H9 (cell line): ENCODE results near the gene KLHDC10. TPM values are rescaled to one million over a fixed set of nuclear protein-coding genes. Genes with fewer than 3 reads are reported as not detected.

Experiments
- DNase-seq: peaks from one replicate; pipeline ENCODE4 v3.0.0-alpha.2; 2017
- H2AFZ ChIP-seq: one replicate; pipeline ENCODE4 v1.6.1; 2013; ENCODE audit warnings: mild to moderate bottlenecking, low read length, control low read depth, moderate library complexity
- H2AK5ac ChIP-seq: 2 replicates; pipeline ENCODE4 v1.6.1; 2013; ENCODE audit warnings: low read length, control low read depth, mixed read lengths; ENCODE audit not compliant: insufficient read length
- H2BK120ac ChIP-seq: one replicate; pipeline ENCODE4 v1.6.1; 2013; ENCODE audit warnings: low read depth, mild to moderate bottlenecking, low read length, control low read depth, inconsistent platforms; ENCODE audit not compliant: poor library complexity, severe bottlenecking
- H2BK12ac ChIP-seq: 2 replicates; pipeline ENCODE4 v1.6.1; 2013; ENCODE audit warnings: low read length, control low read depth, mixed read lengths, low read depth; ENCODE audit not compliant: insufficient read length
- H2BK15ac ChIP-seq: 2 replicates; pipeline ENCODE4 v1.6.1; 2013; ENCODE audit warnings: low read depth, low read length, control low read depth
- H2BK20ac ChIP-seq: one replicate; pipeline ENCODE4 v1.6.1; 2013; ENCODE audit warnings: low read depth, mild to moderate bottlenecking, low read length, control low read depth, inconsistent platforms; ENCODE audit not compliant: poor library complexity, severe bottlenecking
- H2BK5ac ChIP-seq: 2 replicates; pipeline ENCODE4 v1.6.1; 2013; ENCODE audit warnings: low read length, control low read depth, mixed read lengths; ENCODE audit not compliant: insufficient read length
- H3K14ac ChIP-seq: 2 replicates; pipeline ENCODE4 v1.6.1; 2013; ENCODE audit warnings: low read length, control low read depth; ENCODE audit not compliant: insufficient read depth
- H3K18ac ChIP-seq: 2 replicates; pipeline ENCODE4 v1.6.1; 2013; ENCODE audit warnings: low read depth, mild to moderate bottlenecking, mixed read lengths, low read length, control low read depth; ENCODE audit not compliant: insufficient read length
- H3K23ac ChIP-seq: 2 replicates; pipeline ENCODE4 v1.6.1; 2013; ENCODE audit warnings: low read length, control low read depth, mixed read lengths, low read depth; ENCODE audit not compliant: insufficient read length
- H3K23me2 ChIP-seq: 2 replicates; pipeline ENCODE4 v1.6.1; 2013; ENCODE audit warnings: low read depth, mild to moderate bottlenecking, mixed read lengths, low read length, control low read depth; ENCODE audit not compliant: insufficient read length, poor library complexity, severe bottlenecking
- H3K27ac ChIP-seq: 2 replicates; pipeline ENCODE4 v1.5.1; 2013; ENCODE audit warnings: low read length, control low read depth, mixed read lengths, low read depth; ENCODE audit not compliant: insufficient read length
- H3K27me3 ChIP-seq: 2 replicates; pipeline ENCODE4 v1.6.1; 2013; ENCODE audit warnings: low read length, control low read depth, inconsistent platforms; ENCODE audit not compliant: insufficient read depth
- H3K4ac ChIP-seq: 2 replicates; pipeline ENCODE4 v1.6.1; 2013; ENCODE audit warnings: low read depth, mild to moderate bottlenecking, control low read depth, inconsistent platforms, low read length, moderate library complexity
- H3K4me1 ChIP-seq: 2 replicates; pipeline ENCODE4 v1.6.1; 2013; ENCODE audit warnings: low read length, control low read depth, inconsistent platforms; ENCODE audit not compliant: insufficient read depth
- H3K4me2 ChIP-seq: 2 replicates; pipeline ENCODE4 v1.6.1; 2013; ENCODE audit warnings: low read length, control low read depth, mixed read lengths; ENCODE audit not compliant: insufficient read length, insufficient read depth
- H3K56ac ChIP-seq: 2 replicates; pipeline ENCODE4 v1.6.1; 2013; ENCODE audit warnings: low read depth, mild to moderate bottlenecking, mixed read lengths, low read length, control low read depth; ENCODE audit not compliant: insufficient read length
- H3K79me1 ChIP-seq: 2 replicates; pipeline ENCODE4 v1.6.1; 2013; ENCODE audit warnings: low read depth, mild to moderate bottlenecking, moderate library complexity, low read length, control low read depth, inconsistent platforms; ENCODE audit not compliant: insufficient read depth, poor library complexity, severe bottlenecking
- H3K79me2 ChIP-seq: 2 replicates; pipeline ENCODE4 v1.6.1; 2013; ENCODE audit warnings: low read length, control low read depth, inconsistent platforms; ENCODE audit not compliant: insufficient read depth
- H3K9ac ChIP-seq: 2 replicates; pipeline ENCODE4 v1.6.1; 2013; ENCODE audit warnings: low read length, control low read depth, mixed read lengths; ENCODE audit not compliant: insufficient read length; ENCODE audit errors: extremely low read depth
- H3K9me3 ChIP-seq: one replicate; pipeline ENCODE4 v1.6.1; 2013; ENCODE audit warnings: low read depth, low read length, inconsistent platforms; ENCODE audit not compliant: control insufficient read depth
- H3T11ph ChIP-seq: one replicate; pipeline ENCODE4 v1.6.1; 2013; ENCODE audit warnings: mild to moderate bottlenecking, low read length, control low read depth, inconsistent platforms
- H4K20me1 ChIP-seq: one replicate; pipeline ENCODE4 v1.6.1; 2013; ENCODE audit not compliant: control insufficient read depth, insufficient read length, insufficient read depth
- H4K5ac ChIP-seq: 2 replicates; pipeline ENCODE4 v1.6.1; 2013; ENCODE audit warnings: low read depth, mild to moderate bottlenecking, mixed read lengths, low read length, control low read depth; ENCODE audit not compliant: insufficient read length
- H4K8ac ChIP-seq: replicated peaks from 2 replicates; pipeline ENCODE4 v1.6.1; 2013; ENCODE audit warnings: low read length, control low read depth, mixed read lengths, low read depth; ENCODE audit not compliant: insufficient read length
- H4K91ac ChIP-seq: 2 replicates; pipeline ENCODE4 v1.6.1; 2013; ENCODE audit warnings: low read depth, mild to moderate bottlenecking, moderate library complexity, mixed read lengths, low read length, control low read depth; ENCODE audit not compliant: insufficient read length
- H3K27ac Mint-ChIP-seq, 3 experiments: 2 replicates in 2 of 3; 3 replicates in 1 of 3; pipeline ENCODE4 v1.8.0; 2020 to 2021; ENCODE audit warnings: mixed read lengths in 3 of 3, mild to moderate bottlenecking in 1 of 3, moderate library complexity in 1 of 3
- H3K27me3 Mint-ChIP-seq: 2 replicates; pipeline ENCODE4 v1.8.0; 2021; ENCODE audit warnings: low read depth, mild to moderate bottlenecking, moderate library complexity, mixed read lengths
- H3K36me3 Mint-ChIP-seq, 3 experiments: 2 replicates in 2 of 3; 3 replicates in 1 of 3; pipeline ENCODE4 v1.8.0; 2020 to 2021; ENCODE audit warnings: low read depth in 3 of 3, mixed read lengths in 3 of 3; ENCODE audit not compliant: insufficient read depth in 1 of 3
- H3K4me1 Mint-ChIP-seq, 2 experiments: 2 replicates each; pipeline ENCODE4 v1.8.0; 2020; ENCODE audit warnings: mixed read lengths in 2 of 2
- H3K4me3 Mint-ChIP-seq, 2 experiments: 2 replicates in 1 of 2; 3 replicates in 1 of 2; pipeline ENCODE4 v1.8.0; 2020 to 2021; ENCODE audit warnings: mild to moderate bottlenecking in 2 of 2, mixed read lengths in 2 of 2, moderate library complexity in 1 of 2
- H3K9me3 Mint-ChIP-seq, 2 experiments: 2 replicates in 1 of 2; 3 replicates in 1 of 2; pipeline ENCODE4 v1.8.0; 2020; ENCODE audit warnings: mild to moderate bottlenecking in 2 of 2, mixed read lengths in 2 of 2, moderate library complexity in 1 of 2
- CTCF ChIP-seq: fragments of 200-600 bp; sonication (generic); conservative IDR thresholded peaks from 3 replicates; pipeline ENCODE4 v1.8.0; 2021; ENCODE audit warnings: antibody characterized with exemption, mild to moderate bottlenecking
- WGBS: extraction: QIAGEN DNeasy Blood & Tissue Kit; methylation state at CpG from one replicate; pipeline ENCODE4 v1.1.7; 2013; ENCODE audit warnings: missing lambda C conversion rate, low lambda C conversion rate, mixed read lengths; ENCODE audit not compliant: insufficient read length; ENCODE audit errors: extremely low coverage; 5-methylcytosine and 5-hydroxymethylcytosine counted together
- total RNA-seq: library from RNA; stranded (reverse); gene quantifications from 2 replicates; pipeline ENCODE4 v1.2.1, GENCODE V29; 2021

KLHDC10 gene
- total RNA-seq, 1 experiment from 2014 or later = 17.3 TPM

GRCh38 chr7:130024390-130024789 lies 45.9 kb upstream of the KLHDC10 start:
- H2BK5ac ChIP-seq = no peak overlapping the region
- no peak overlapping the region for H3K4ac ChIP-seq
- no peak overlapping the region for H4K5ac ChIP-seq
- H3T11ph ChIP-seq = no peak overlapping the region
- no peak overlapping the region for H3K56ac ChIP-seq
- no peak overlapping the region for H3K9ac ChIP-seq
- WGBS = no CpG with 5 or more reads among the region's 5 CpGs
- H2BK120ac ChIP-seq = no peak overlapping the region
- no peak overlapping the region for H2BK20ac ChIP-seq
- Mint-ChIP-seq H3K4me3 (no peak overlapping the region), H3K27me3 (no peaks in the 10 kb centered on the region), H3K36me3 (peaks cover 37 to 84% (median 79%) of the 10 kb centered on the region in 3 experiments; a peak in 6 of 7 replicates), H3K27ac (no peak overlapping the region; a peak in 1 of 7 replicates), H3K4me1 (peaks cover 0 to 3% of the 10 kb centered on the region in 2 experiments; a peak in 1 of 4 replicates), H3K9me3 (no peaks in the 10 kb centered on the region)
- DNase-seq = no peak
- TF ChIP-seq CTCF = no peak
- no peak overlapping the region for H4K8ac ChIP-seq
- H3K23ac ChIP-seq = no peak overlapping the region
- no peak overlapping the region for H2BK12ac ChIP-seq
- no peaks in the 10 kb centered on the region for H3K79me2 ChIP-seq
- no peak overlapping the region for H2BK15ac ChIP-seq
- no peak overlapping the region for H3K18ac ChIP-seq
- no peak overlapping the region for H2AK5ac ChIP-seq
- no peaks in the 10 kb centered on the region for H3K79me1 ChIP-seq
- no peaks in the 10 kb centered on the region for H4K20me1 ChIP-seq
- no peaks in the 10 kb centered on the region for H3K9me3 ChIP-seq
- no peak overlapping the region for H4K91ac ChIP-seq
- no peak overlapping the region for H3K4me2 ChIP-seq
- no peaks in the 10 kb centered on the region for H3K4me1 ChIP-seq
- H3K14ac ChIP-seq = no peak overlapping the region
- H3K27ac ChIP-seq = no peak overlapping the region
- no peaks in the 10 kb centered on the region for H3K23me2 ChIP-seq
- no peak overlapping the region for H2AFZ ChIP-seq
- H3K27me3 ChIP-seq = no peaks in the 10 kb centered on the region
